Mesenchymal stem cell (in vitro differentiated cells and primary cell): Measurements from ENCODE around the gene GHDC.

ENCODE experiments used
- DNase-seq: peaks from one replicate; pipeline ENCODE4 v3.0.0-alpha.2; 2013
- H2AFZ ChIP-seq: one replicate; pipeline ENCODE4 v1.6.1; 2013; ENCODE audit warnings: low read depth, mild to moderate bottlenecking, control low read depth, inconsistent platforms, low read length, moderate library complexity
- H2AK5ac ChIP-seq: 2 replicates; pipeline ENCODE4 v1.6.1; 2013; ENCODE audit warnings: low read length, moderate library complexity, mild to moderate bottlenecking, inconsistent platforms; ENCODE audit not compliant: severe bottlenecking
- H2BK120ac ChIP-seq: one replicate; pipeline ENCODE4 v1.6.1; 2013; ENCODE audit warnings: low read depth, mild to moderate bottlenecking, inconsistent platforms, low read length, moderate library complexity
- H2BK12ac ChIP-seq, 2 experiments: one replicate each; pipeline ENCODE4 v1.6.1; 2013; ENCODE audit warnings: inconsistent platforms in 2 of 2, low read length in 2 of 2, mild to moderate bottlenecking in 2 of 2, moderate library complexity in 2 of 2, control low read depth in 1 of 2
- H2BK15ac ChIP-seq: one replicate; pipeline ENCODE4 v1.6.1; 2013; ENCODE audit warnings: mild to moderate bottlenecking, low read depth, inconsistent platforms; ENCODE audit not compliant: poor library complexity, severe bottlenecking
- H2BK5ac ChIP-seq: 2 replicates; pipeline ENCODE4 v1.6.1; 2013; ENCODE audit warnings: low read depth, mild to moderate bottlenecking, low read length, control low read depth, inconsistent platforms; ENCODE audit not compliant: poor library complexity, severe bottlenecking
- H3K14ac ChIP-seq, 2 experiments: one replicate each; pipeline ENCODE4 v1.6.1; 2013; ENCODE audit warnings: inconsistent platforms in 2 of 2, low read length in 2 of 2, control low read depth in 1 of 2, mild to moderate bottlenecking in 1 of 2, moderate library complexity in 1 of 2
- H3K18ac ChIP-seq, 2 experiments: one replicate each; pipeline ENCODE4 v1.6.1; 2013; ENCODE audit warnings: inconsistent platforms in 2 of 2, low read length in 2 of 2, control low read depth in 1 of 2, low read depth in 1 of 2, mild to moderate bottlenecking in 1 of 2
- H3K23ac ChIP-seq, 2 experiments: one replicate each; pipeline ENCODE4 v1.6.1; 2013; ENCODE audit warnings: inconsistent platforms in 2 of 2, low read length in 2 of 2, mild to moderate bottlenecking in 2 of 2, moderate library complexity in 2 of 2, control low read depth in 1 of 2
- H3K27ac ChIP-seq: 2 replicates; pipeline ENCODE4 v1.5.1; 2013; ENCODE audit warnings: mild to moderate bottlenecking, moderate library complexity, low read length, control low read depth, inconsistent platforms; ENCODE audit not compliant: poor library complexity, severe bottlenecking
- H3K27me3 ChIP-seq, 2 experiments: 2 replicates each; pipeline versions ENCODE4 v1.6.1 to v1.7.0; 2013; ENCODE audit warnings: low read length in 2 of 2, mild to moderate bottlenecking in 2 of 2, moderate library complexity in 2 of 2, control low read depth in 1 of 2, inconsistent platforms in 1 of 2; ENCODE audit not compliant: control insufficient read depth in 1 of 2, insufficient read depth in 1 of 2
- H3K36me3 ChIP-seq, 2 experiments: 2 replicates each; pipeline versions ENCODE4 v1.6.1 to v1.7.0; 2013; ENCODE audit warnings: low read length in 2 of 2, control low read depth in 1 of 2, inconsistent platforms in 1 of 2, low read depth in 1 of 2, mild to moderate bottlenecking in 1 of 2; ENCODE audit not compliant: insufficient read depth in 2 of 2, control insufficient read depth in 1 of 2
- H3K4ac ChIP-seq, 2 experiments: one replicate each; pipeline ENCODE4 v1.6.1; 2013; ENCODE audit warnings: inconsistent platforms in 2 of 2, low read length in 2 of 2, mild to moderate bottlenecking in 2 of 2, moderate library complexity in 2 of 2, control low read depth in 1 of 2, low read depth in 1 of 2
- H3K4me1 ChIP-seq: 2 replicates; pipeline ENCODE4 v1.6.1; 2013; ENCODE audit warnings: low read depth, low read length, control low read depth; ENCODE audit not compliant: control insufficient read depth, insufficient read depth
- H3K4me2 ChIP-seq: 2 replicates; pipeline ENCODE4 v1.6.1; 2013; ENCODE audit warnings: low read length, mild to moderate bottlenecking, inconsistent platforms; ENCODE audit not compliant: poor library complexity, severe bottlenecking
- H3K4me3 ChIP-seq, 2 experiments: 2 replicates each; pipeline versions ENCODE4 v1.5.1 to v1.7.0; 2013; ENCODE audit warnings: low read length in 2 of 2, mild to moderate bottlenecking in 2 of 2, control low read depth in 1 of 2, low read depth in 1 of 2; ENCODE audit not compliant: insufficient read depth in 1 of 2
- H3K79me1 ChIP-seq: replicated peaks from 2 replicates; pipeline ENCODE4 v1.6.1; 2013; ENCODE audit warnings: mild to moderate bottlenecking, control low read depth, low read length, inconsistent platforms; ENCODE audit not compliant: poor library complexity, severe bottlenecking
- H3K9ac ChIP-seq: 2 replicates; pipeline ENCODE4 v1.7.0; 2013; ENCODE audit warnings: mild to moderate bottlenecking, low read length, moderate library complexity
- H3K9me3 ChIP-seq: 2 replicates; pipeline ENCODE4 v1.7.0; 2013; ENCODE audit warnings: mild to moderate bottlenecking, low read length; ENCODE audit not compliant: control insufficient read depth
- H4K8ac ChIP-seq: one replicate; pipeline ENCODE4 v1.6.1; 2013; ENCODE audit warnings: inconsistent platforms, mild to moderate bottlenecking, low read length, moderate library complexity
- H4K91ac ChIP-seq: one replicate; pipeline ENCODE4 v1.6.1; 2013; ENCODE audit warnings: mild to moderate bottlenecking, low read length, inconsistent platforms
- WGBS: methylation state at CpG from one replicate; pipeline ENCODE4 v1.1.7; 2013; ENCODE audit warnings: mixed read lengths; 5-methylcytosine and 5-hydroxymethylcytosine counted together

The GHDC gene

DNA sequence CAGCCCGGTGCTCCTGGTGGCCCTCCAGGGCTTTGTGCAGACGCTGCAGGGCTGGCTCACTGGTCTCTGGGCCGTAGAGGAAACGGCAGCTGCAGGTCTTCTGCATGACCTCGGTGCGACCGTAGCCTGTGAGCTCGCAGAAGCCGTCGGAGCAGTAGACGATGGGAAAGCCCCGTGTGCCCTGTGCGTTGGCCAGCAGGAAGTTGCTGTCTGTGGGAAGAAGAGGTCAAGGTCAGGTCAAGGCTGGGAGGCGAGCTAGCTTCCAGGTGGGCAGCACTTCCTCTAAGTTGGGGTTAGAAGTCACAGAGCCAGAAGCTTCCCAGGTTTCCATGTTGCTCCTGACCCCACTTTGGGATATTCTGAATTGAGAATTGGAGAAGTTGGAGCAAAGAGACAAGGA, 15.5 kb downstream of the GHDC start:
- Histone ChIP-seq H2BK5ac (no peak overlapping the region), H3K23ac (no peak overlapping the region), H2BK12ac (no peak overlapping the region), H2AK5ac (no peak overlapping the region), H2BK120ac (no peak overlapping the region), H3K14ac (no peak overlapping the region), H3K4me3 (no peak overlapping the region), H3K27ac (no peak overlapping the region), H3K27me3 (peaks cover 65 to 72% of the 10 kb centered on the region in 2 experiments), H3K4ac (no peak overlapping the region), H3K36me3 (no peaks in the 10 kb centered on the region), H3K9ac (no peak overlapping the region), H4K8ac (no peak overlapping the region), H3K9me3 (no peaks in the 10 kb centered on the region), H2BK15ac (no peak overlapping the region), H3K4me1 (peaks cover 18% of the 10 kb centered on the region), H3K4me2 (no peak overlapping the region), H3K79me1 (no peaks in the 10 kb centered on the region), H3K18ac (no peak overlapping the region), H2AFZ (no peak overlapping the region), H4K91ac (no peak overlapping the region)
- WGBS = 70% methylated on average over 14 of the region's 14 CpGs
- no peak for DNase-seq

GRCh38 chr17:42177684-42178083, 16.6 kb downstream of the GHDC start:
- no peak overlapping the region for H3K18ac ChIP-seq
- no peak overlapping the region for H3K27ac ChIP-seq
- H3K9ac ChIP-seq = no peak overlapping the region
- H2BK15ac ChIP-seq = no peak overlapping the region
- H4K8ac ChIP-seq = no peak overlapping the region
- H3K36me3 ChIP-seq = no peaks in the 10 kb centered on the region
- H3K14ac ChIP-seq = no peak overlapping the region
- H2AFZ ChIP-seq = no peak overlapping the region
- H3K4me1 ChIP-seq = peaks cover 12% of the 10 kb centered on the region
- H2BK120ac ChIP-seq = no peak overlapping the region
- no peaks in the 10 kb centered on the region for H3K9me3 ChIP-seq
- no peak overlapping the region for H3K23ac ChIP-seq
- no peak overlapping the region for H3K4me2 ChIP-seq
- 93% methylated on average over 2 of the region's 2 CpGs for WGBS
- H4K91ac ChIP-seq = no peak overlapping the region
- H2BK12ac ChIP-seq = no peak overlapping the region
- no peak for DNase-seq
- H2AK5ac ChIP-seq = no peak overlapping the region
- peaks cover 72 to 74% of the 10 kb centered on the region in 2 experiments for H3K27me3 ChIP-seq
- no peak overlapping the region for H3K4me3 ChIP-seq
- no peaks in the 10 kb centered on the region for H3K79me1 ChIP-seq
- H2BK5ac ChIP-seq = no peak overlapping the region
- no peak overlapping the region for H3K4ac ChIP-seq

DNA sequence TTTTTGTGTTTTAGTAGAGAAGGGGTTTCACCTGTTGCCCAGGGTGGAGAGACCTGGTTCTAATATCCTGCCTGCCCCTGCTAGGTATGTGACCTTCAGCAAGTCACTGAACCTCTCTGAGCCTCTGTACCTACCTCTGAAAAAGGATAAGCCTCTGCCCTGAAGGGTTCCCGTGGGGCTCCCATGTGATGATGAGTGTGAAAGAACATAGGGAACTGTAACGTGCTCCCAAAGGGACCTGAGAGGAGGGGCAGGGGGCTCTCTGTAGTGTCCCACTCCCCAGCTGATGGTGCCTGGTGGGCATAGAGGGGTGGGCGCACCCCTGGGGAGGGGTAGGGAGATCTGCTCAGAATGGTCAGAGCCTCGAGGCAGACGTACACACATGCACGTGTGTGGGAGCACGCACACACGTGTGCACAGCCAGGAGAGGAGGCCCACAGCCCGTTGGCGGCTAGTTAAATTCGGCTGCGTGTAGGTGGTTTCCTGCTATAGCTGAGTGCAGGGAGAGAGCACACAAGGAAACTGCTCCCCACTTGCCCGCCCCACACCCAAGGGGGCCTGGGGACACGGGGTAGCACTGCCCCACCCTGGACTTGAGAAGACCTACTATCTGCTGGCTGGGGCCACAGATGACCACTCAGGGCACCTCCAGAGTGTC, 20.0 kb downstream of the GHDC start:
- Histone ChIP-seq H2BK15ac (no peak overlapping the region), H2AFZ (no peak overlapping the region), H3K4me1 (peaks cover 2% of the 10 kb centered on the region), H3K4ac (no peak overlapping the region), H3K36me3 (no peaks in the 10 kb centered on the region), H3K9ac (no peak overlapping the region), H3K9me3 (no peaks in the 10 kb centered on the region), H3K27me3 (peaks cover 60 to 70% of the 10 kb centered on the region in 2 experiments), H3K4me2 (no peak overlapping the region), H3K79me1 (no peaks in the 10 kb centered on the region), H3K4me3 (no peak overlapping the region), H4K91ac (no peak overlapping the region), H2BK12ac (no peak overlapping the region), H4K8ac (no peak overlapping the region), H3K23ac (no peak overlapping the region), H3K14ac (no peak overlapping the region), H2BK5ac (no peak overlapping the region), H3K27ac (no peak overlapping the region), H3K18ac (no peak overlapping the region), H2BK120ac (no peak overlapping the region), H2AK5ac (no peak overlapping the region)
- no peak for DNase-seq
- 86% methylated on average over 14 of the region's 14 CpGs for WGBS

DNA sequence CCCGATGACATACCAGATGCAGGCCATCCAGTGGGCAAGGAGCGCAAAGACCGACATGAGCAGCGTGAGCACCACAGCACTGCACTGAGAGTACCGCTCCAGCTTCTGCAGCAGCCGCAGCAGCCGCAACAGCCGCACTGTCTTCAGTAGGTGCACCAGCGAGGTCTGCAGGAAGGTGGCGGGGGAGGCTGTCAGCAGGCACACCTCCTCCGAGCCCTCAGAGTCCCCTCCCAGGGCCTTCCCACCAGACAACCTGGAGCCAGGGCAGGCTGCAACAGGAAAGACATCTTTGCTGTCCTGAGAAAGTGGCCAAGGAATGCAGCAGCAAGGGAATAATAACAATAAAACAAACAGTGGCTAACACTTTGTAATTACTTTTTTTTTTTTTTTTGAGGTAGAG, 22.5 kb downstream of the GHDC start:
- H3K79me1 ChIP-seq = no peaks in the 10 kb centered on the region
- no peak overlapping the region for H2BK15ac ChIP-seq
- no peak overlapping the region for H3K4me2 ChIP-seq
- H4K91ac ChIP-seq = no peak overlapping the region
- peaks cover 2% of the 10 kb centered on the region for H3K4me1 ChIP-seq
- H3K27me3 ChIP-seq = peaks cover 46 to 56% of the 10 kb centered on the region in 2 experiments
- H3K9me3 ChIP-seq = no peaks in the 10 kb centered on the region
- no peak overlapping the region for H3K27ac ChIP-seq
- H2AK5ac ChIP-seq = no peak overlapping the region
- H2BK120ac ChIP-seq = no peak overlapping the region
- H3K36me3 ChIP-seq = no peaks in the 10 kb centered on the region
- H3K4ac ChIP-seq = no peak overlapping the region
- no peak for DNase-seq
- no peak overlapping the region for H3K18ac ChIP-seq
- no peak overlapping the region for H2BK12ac ChIP-seq
- H3K9ac ChIP-seq = no peak overlapping the region
- no peak overlapping the region for H3K14ac ChIP-seq
- no peak overlapping the region for H4K8ac ChIP-seq
- H2AFZ ChIP-seq = no peak overlapping the region
- WGBS = 67% methylated on average over 10 of the region's 11 CpGs
- H3K4me3 ChIP-seq = no peak overlapping the region
- no peak overlapping the region for H2BK5ac ChIP-seq
- H3K23ac ChIP-seq = no peak overlapping the region
